SK-N-MC (cell line): Measurements from ENCODE around the gene CCDC137.

Experiments used
- EZH2 ChIP-seq: fragments of 200-600 bp; sonication (generic); IDR thresholded peaks from one replicate; pipeline ENCODE4 v1.6.1; 2017; ENCODE audit warnings: antibody characterized with exemption
- POLR2AphosphoS5 ChIP-seq: IDR thresholded peaks from 2 replicates; pipeline ENCODE4 v1.6.1; 2012; ENCODE audit warnings: mild to moderate bottlenecking, low read depth, low read length, borderline replicate concordance

GRCh38 chr17:81701288-81702071, 34.9 kb downstream of the CCDC137 start:
- TF ChIP-seq EZH2 (no peak), POLR2AphosphoS5 (peak; percentile 62; the same call in 1 of the 2 replicates)
